ENCODE results near the gene KRTAP4-2. TPM values are rescaled to one million over a fixed set of nuclear protein-coding genes. Genes with fewer than 3 reads are reported as not detected.

KRTAP4-2 gene
- total RNA-seq: not detected in 2 replicates

GRCh38 chr17:41177727-41178271 is at the start of gene KRTAP4-2:
KRTAP4-2 (minus strand) TSS chr17:41178221; CDS start chr17:41178164, 57 bp downstream.

GRCh38 chr17:41226598-41227095 is 48.6 kb upstream of the KRTAP4-2 start, which contains the start of gene KRTAP9-2:
KRTAP9-2 (plus strand) TSS chr17:41226648; CDS start chr17:41226655, 7 bp downstream.

DNA sequence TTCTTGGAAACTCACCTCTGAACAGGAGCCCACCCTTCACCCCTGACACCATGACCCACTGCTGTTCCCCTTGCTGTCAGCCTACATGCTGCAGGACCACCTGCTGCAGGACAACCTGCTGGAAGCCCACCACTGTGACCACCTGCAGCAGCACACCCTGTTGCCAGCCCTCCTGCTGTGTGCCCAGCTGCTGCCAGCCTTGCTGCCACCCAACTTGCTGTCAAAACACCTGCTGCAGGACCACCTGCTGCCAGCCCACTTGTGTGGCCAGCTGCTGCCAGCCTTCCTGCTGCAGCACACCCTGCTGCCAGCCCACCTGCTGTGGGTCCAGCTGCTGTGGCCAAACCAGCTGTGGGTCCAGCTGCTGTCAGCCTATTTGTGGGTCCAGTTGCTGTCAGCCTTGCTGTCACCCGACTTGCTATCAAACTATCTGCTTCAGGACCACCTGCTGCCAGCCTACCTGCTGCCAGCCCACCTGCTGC is 11.9 kb upstream of the KRTAP4-2 start, which contains the start of gene KRTAP9-1:
Gene KRTAP9-1, plus strand, starts transcription at position 51 of the 482 bp plus-strand sequence. Its CDS starts 0 bp downstream, at position 51.

DNA sequence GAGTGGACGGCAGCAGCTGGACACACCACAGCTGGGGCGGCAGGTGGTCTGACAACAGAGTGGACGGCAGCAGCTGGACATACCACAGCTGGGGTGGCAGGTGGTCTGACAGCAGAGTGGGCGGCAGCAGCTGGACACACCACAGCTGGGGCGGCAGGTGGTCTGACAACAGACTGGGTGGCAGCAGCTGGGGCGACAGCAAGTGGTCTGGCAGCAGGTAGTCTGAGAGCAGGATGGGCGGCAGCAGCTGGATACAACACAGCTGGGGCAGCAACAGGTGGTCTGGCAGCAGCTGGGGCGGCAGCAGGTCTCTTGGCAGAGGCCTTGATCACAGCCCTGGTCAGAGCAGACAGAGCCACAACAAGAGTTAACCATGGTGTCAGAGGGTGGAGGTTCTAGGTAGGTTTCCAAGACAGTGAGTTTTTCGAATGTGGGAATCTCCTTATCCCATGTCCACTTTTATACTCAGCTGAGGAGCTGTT is 6.5 kb upstream of the KRTAP4-2 start, which contains the start of gene KRTAP4-1:
Gene KRTAP4-1, minus strand, starts transcription at position 432 of the 482 bp plus-strand sequence. Its CDS starts 57 bp downstream, at position 375.

DNA sequence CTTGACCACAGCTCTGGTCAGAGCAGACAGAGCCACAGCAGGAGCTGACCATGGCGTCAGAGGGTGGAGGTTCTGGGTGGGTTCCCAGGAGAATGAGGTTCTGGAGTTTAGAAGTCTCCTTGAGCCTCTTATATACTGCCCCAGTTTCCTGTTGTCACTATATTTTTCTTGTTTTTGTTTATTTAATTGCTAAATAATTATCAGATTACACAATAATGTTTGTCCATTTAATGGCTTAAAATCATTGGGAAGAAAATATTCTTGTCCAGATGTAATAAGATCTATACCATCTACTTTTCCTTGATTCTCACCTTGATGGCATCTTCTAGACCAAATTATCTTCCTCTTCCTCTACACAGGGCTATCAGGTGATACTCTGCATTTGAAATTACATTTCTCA is 9.9 kb downstream of the KRTAP4-2 start, which contains the start of gene KRTAP4-3:
Gene KRTAP4-3, minus strand, starts transcription at position 101 of the 400 bp plus-strand sequence. Its CDS starts 49 bp downstream, at position 52.

GRCh38 chr17:41160648-41161047 is 17.4 kb downstream of the KRTAP4-2 start, which contains the start of gene KRTAP4-4:
KRTAP4-4 (minus strand) TSS chr17:41160748; CDS start chr17:41160691, 57 bp downstream.

GRCh38 chr17:41149652-41149985 is 28.4 kb downstream of the KRTAP4-2 start, which contains the start of gene KRTAP4-5:
KRTAP4-5 (minus strand) TSS chr17:41149825; CDS start chr17:41149767, 58 bp downstream.

GRCh38 chr17:41140360-41141131 is 37.5 kb downstream of the KRTAP4-2 start, which contains the start of gene KRTAP4-6:
KRTAP4-6 (minus strand) TSS chr17:41140544; CDS start chr17:41140487, 57 bp downstream.

Other genes with a start within 250 kb of the KRTAP4-2 start
- under 0.01 TPM in 1 of 2 replicates, not detected in the other for gene KRT23, start 240.6 kb downstream of the KRTAP4-2 start, total RNA-seq
- gene KRT39, start 211.3 kb downstream of the KRTAP4-2 start, total RNA-seq: not detected in 2 replicates
- gene KRT40, start 193.9 kb downstream of the KRTAP4-2 start, total RNA-seq: not detected in 2 replicates
- gene KRTAP3-3, start 184.1 kb downstream of the KRTAP4-2 start, total RNA-seq: not detected in 2 replicates
- not detected in 2 replicates for gene KRTAP3-2, start 178.3 kb downstream of the KRTAP4-2 start, total RNA-seq
- gene KRTAP3-1, start 169.1 kb downstream of the KRTAP4-2 start, total RNA-seq: not detected in 2 replicates
- gene KRTAP1-5, start 151.0 kb downstream of the KRTAP4-2 start, total RNA-seq: 0.50 and 0.59 TPM in 2 replicates
- not detected in 2 replicates for gene KRTAP1-4, start 148.0 kb downstream of the KRTAP4-2 start, total RNA-seq
- gene KRTAP1-3, start 143.3 kb downstream of the KRTAP4-2 start, total RNA-seq: not detected in 2 replicates
- gene KRTAP1-1, start 136.8 kb downstream of the KRTAP4-2 start, total RNA-seq: not detected in 2 replicates
- not detected in 2 replicates for gene KRTAP2-1, start 130.9 kb downstream of the KRTAP4-2 start, total RNA-seq
- not detected in 2 replicates for gene KRTAP2-2, start 123.0 kb downstream of the KRTAP4-2 start, total RNA-seq
- gene KRTAP2-3, start 118.1 kb downstream of the KRTAP4-2 start, total RNA-seq: not detected in 2 replicates
- not detected in 2 replicates for gene KRTAP2-4, start 112.3 kb downstream of the KRTAP4-2 start, total RNA-seq
- not detected in 2 replicates for gene KRTAP4-7, start 94.1 kb downstream of the KRTAP4-2 start, total RNA-seq
- gene KRTAP4-8, start 80.1 kb downstream of the KRTAP4-2 start, total RNA-seq: not detected in 2 replicates
- not detected in 2 replicates for gene KRTAP4-16, start 76.0 kb downstream of the KRTAP4-2 start, total RNA-seq
- gene KRTAP4-9, start 72.8 kb downstream of the KRTAP4-2 start, total RNA-seq: not detected in 2 replicates
- not detected in 2 replicates for gene KRTAP4-11, start 59.8 kb downstream of the KRTAP4-2 start, total RNA-seq
- not detected in 2 replicates for gene KRTAP4-12, start 54.0 kb downstream of the KRTAP4-2 start, total RNA-seq
- not detected in 2 replicates for gene KRTAP4-6, start 37.7 kb downstream of the KRTAP4-2 start, total RNA-seq
- not detected in 2 replicates for gene KRTAP4-5, start 28.4 kb downstream of the KRTAP4-2 start, total RNA-seq
- not detected in 2 replicates for gene KRTAP4-4, start 17.5 kb downstream of the KRTAP4-2 start, total RNA-seq
- gene KRTAP4-3, start 10.0 kb downstream of the KRTAP4-2 start, total RNA-seq: not detected in 2 replicates
- gene KRTAP4-1, start 6.7 kb upstream of the KRTAP4-2 start, total RNA-seq: not detected in 2 replicates
- not detected in 2 replicates for gene KRTAP9-1, start 11.7 kb upstream of the KRTAP4-2 start, total RNA-seq
- gene KRTAP9-2, start 48.4 kb upstream of the KRTAP4-2 start, total RNA-seq: not detected in 2 replicates
- not detected in 2 replicates for gene KRTAP9-3, start 54.2 kb upstream of the KRTAP4-2 start, total RNA-seq
- not detected in 2 replicates for gene KRTAP9-8, start 59.8 kb upstream of the KRTAP4-2 start, total RNA-seq
- gene KRTAP9-4, start 71.5 kb upstream of the KRTAP4-2 start, total RNA-seq: not detected in 2 replicates
- not detected in 2 replicates for gene KRTAP9-9, start 77.2 kb upstream of the KRTAP4-2 start, total RNA-seq
- gene KRTAP9-6, start 87.2 kb upstream of the KRTAP4-2 start, total RNA-seq: not detected in 2 replicates
- not detected in 2 replicates for gene KRTAP9-7, start 97.5 kb upstream of the KRTAP4-2 start, total RNA-seq
- not detected in 2 replicates for gene KRTAP29-1, start 124.6 kb upstream of the KRTAP4-2 start, total RNA-seq
- gene KRTAP16-1, start 131.1 kb upstream of the KRTAP4-2 start, total RNA-seq: not detected in 2 replicates
- gene KRTAP17-1, start 137.5 kb upstream of the KRTAP4-2 start, total RNA-seq: not detected in 2 replicates
- gene KRT33A, start 172.6 kb upstream of the KRTAP4-2 start, total RNA-seq: not detected in 2 replicates
- gene KRT33B, start 191.6 kb upstream of the KRTAP4-2 start, total RNA-seq: not detected in 2 replicates
- 0.89 and 1.0 TPM in 2 replicates for gene KRT34, start 204.1 kb upstream of the KRTAP4-2 start, total RNA-seq
- gene KRT31, start 219.4 kb upstream of the KRTAP4-2 start, total RNA-seq: not detected in 2 replicates
- not detected in 2 replicates for gene KRT37, start 246.4 kb upstream of the KRTAP4-2 start, total RNA-seq

Data from bronchus fibroblast of lung (primary cell).